B cell (primary cell): ENCODE data around the gene USP2. TPM values are rescaled to one million over a fixed set of nuclear protein-coding genes. Genes with fewer than 3 reads are reported as not detected.
A peak's percentile ranks its signal among the peaks of the same experiment; 100 is the strongest.

Source experiments
- ATAC-seq: fragments of 200-7000 bp; cut with Tn5 transposase; one replicate; pipeline ENCODE4 v1.10.0; 2021; ENCODE audit warnings: low read depth, mild to moderate bottlenecking, moderate number of reproducible peaks, moderate library complexity
- CTCF ChIA-PET: fragments of 350-600 bp; sonication (Branson Sonifier 250); formaldehyde crosslinking; loops from one replicate; lab custom pipeline; 2021; ENCODE audit warnings: antibody characterized with exemption, inconsistent platforms; lab: Charles Lee
- POLR2A ChIA-PET: fragments of 350-600 bp; sonication (Branson Sonifier 250); formaldehyde crosslinking; loops from one replicate; lab custom pipeline; 2021; ENCODE audit warnings: antibody characterized with exemption; lab: Charles Lee
- DNase-seq: peaks from one replicate; pipeline ENCODE4 v3.0.0; 2013
- H2AFZ ChIP-seq: 2 replicates; pipeline ENCODE4 v1.6.1; 2012; ENCODE audit warnings: mild to moderate bottlenecking, low read depth, low read length; ENCODE audit not compliant: insufficient read depth, poor library complexity, severe bottlenecking
- H3K27ac ChIP-seq, 2 donors: 1 replicate in 1 of 2; 2 replicates in 1 of 2; pipeline ENCODE4 v1.5.1; 2012 to 2013; ENCODE audit warnings: low read length in 2 of 2, mild to moderate bottlenecking in 2 of 2, moderate library complexity in 1 of 2
- H3K27me3 ChIP-seq, 4 experiments: fragments of 200-600 bp in 1 of 4; sonication (generic) in 1 of 4; replicated peaks in 1 of 4; 1 replicate in 2 of 4; 2 replicates in 2 of 4; pipeline versions ENCODE4 v1.6.1 to v1.7.0; 2013 to 2016; ENCODE audit warnings: low read length in 3 of 4, mild to moderate bottlenecking in 2 of 4, mixed read lengths in 1 of 4, moderate library complexity in 1 of 4; ENCODE audit not compliant: insufficient read depth in 4 of 4, control insufficient read depth in 3 of 4; ENCODE audit errors: control extremely low read depth in 1 of 4
- H3K36me3 ChIP-seq, 2 experiments: replicated peaks in 1 of 2; 1 replicate in 1 of 2; 2 replicates in 1 of 2; pipeline versions ENCODE4 v1.6.1 to v1.7.1; 2013; ENCODE audit warnings: low read length in 1 of 2; ENCODE audit not compliant: insufficient read depth in 2 of 2, control insufficient read depth in 1 of 2; ENCODE audit errors: control extremely low read depth in 1 of 2, extremely low read depth in 1 of 2
- H3K4me1 ChIP-seq, 2 donors: fragments of 200-600 bp in 1 of 2; sonication (generic) in 1 of 2; 1 replicate in 1 of 2; 2 replicates in 1 of 2; pipeline versions ENCODE4 v1.5.1 to v1.6.1; 2013 to 2017; ENCODE audit warnings: low read length in 2 of 2; ENCODE audit not compliant: control insufficient read depth in 2 of 2, insufficient read depth in 2 of 2
- H3K4me2 ChIP-seq: replicated peaks from 2 replicates; pipeline ENCODE3; 2012; ENCODE audit warnings: mild to moderate bottlenecking, low read depth, low read length; ENCODE audit not compliant: poor library complexity, severe bottlenecking
- H3K4me3 ChIP-seq, 5 experiments: fragments of 200-600 bp in 1 of 5; sonication (generic) in 1 of 5; 1 replicate in 3 of 5; 2 replicates in 2 of 5; pipeline versions ENCODE4 v1.5.1 to v1.7.0; 2011 to 2016; ENCODE audit warnings: low read length in 4 of 5, mild to moderate bottlenecking in 4 of 5, low read depth in 2 of 5, control low read depth in 1 of 5, moderate library complexity in 1 of 5; ENCODE audit not compliant: insufficient read depth in 1 of 5; ENCODE audit errors: control extremely low read depth in 1 of 5, extremely low read depth in 1 of 5
- H3K79me2 ChIP-seq: fragments of 200-600 bp; sonication (generic); one replicate; pipeline ENCODE4 v1.6.0; 2016; ENCODE audit warnings: low read length; ENCODE audit not compliant: control insufficient read depth, insufficient read depth
- H3K9ac ChIP-seq: fragments of 200-600 bp; sonication (generic); 2 replicates; pipeline ENCODE4 v1.6.1; 2017; ENCODE audit warnings: mild to moderate bottlenecking, low read length, moderate library complexity
- H3K9me3 ChIP-seq, 3 donors: one replicate each; pipeline versions ENCODE4 v1.6.1 to v1.7.1; 2013; ENCODE audit warnings: low read length in 2 of 3; ENCODE audit not compliant: control insufficient read depth in 2 of 3, insufficient read depth in 1 of 3; ENCODE audit errors: control extremely low read depth in 1 of 3
- H4K20me1 ChIP-seq: 2 replicates; pipeline ENCODE4 v1.6.0; 2012; ENCODE audit warnings: mild to moderate bottlenecking, low read length; ENCODE audit not compliant: insufficient read depth, control insufficient read depth, poor library complexity, severe bottlenecking
- H3K27ac Mint-ChIP-seq: one replicate; pipeline ENCODE4 v1.8.0; 2021; ENCODE audit warnings: mixed read lengths
- H3K27me3 Mint-ChIP-seq: one replicate; pipeline ENCODE4 v1.8.0; 2021; ENCODE audit warnings: mixed read lengths
- H3K4me1 Mint-ChIP-seq: one replicate; pipeline ENCODE4 v1.8.0; 2021; ENCODE audit warnings: mixed read lengths
- H3K4me3 Mint-ChIP-seq: one replicate; pipeline ENCODE4 v1.8.0; 2021; ENCODE audit warnings: mixed read lengths
- H3K9me3 Mint-ChIP-seq: one replicate; pipeline ENCODE4 v1.8.0; 2022; ENCODE audit warnings: mixed read lengths; ENCODE audit not compliant: insufficient read depth
- CTCF ChIP-seq: fragments of 200-600 bp; IDR thresholded peaks from one replicate; pipeline ENCODE4 v1.8.0; 2022; ENCODE audit warnings: antibody characterized with exemption, mild to moderate bottlenecking
- EZH2 ChIP-seq: IDR thresholded peaks from 2 replicates; pipeline ENCODE4 v1.6.1; 2012; ENCODE audit warnings: borderline replicate concordance, low read depth, mild to moderate bottlenecking, moderate library complexity, low read length; ENCODE audit not compliant: insufficient read depth, poor library complexity, severe bottlenecking
- WGBS: methylation state at CpG from one replicate; pipeline ENCODE4 v1.1.5; 2013; ENCODE audit warnings: missing lambda C conversion rate; ENCODE audit not compliant: insufficient coverage; 5-methylcytosine and 5-hydroxymethylcytosine counted together
- intact Hi-C: fragments of 100-400 bp; cut with micrococcal nuclease; formaldehyde crosslinking; loops from one replicate; pipeline ENCODE4 v1.10.0; 2022
- polyA plus RNA-seq: library from polyadenylated mRNA; depleted of rRNA; stranded (reverse); fragments of >200 nt; gene quantifications from 2 replicates; pipeline ENCODE4 v1.2.3, GENCODE V29; 2012
- total RNA-seq, 2 donors: library from RNA; stranded (reverse); fragments of 120-200 nt in 1 of 2; gene quantifications; 1 replicate in 1 of 2; 2 replicates in 1 of 2; pipeline versions ENCODE4 v1.2.3 to v1.2.4, GENCODE V29; 2013 to 2022

USP2 gene
- total and polyA plus RNA-seq, 2 donors (not counting 1 experiment from before 2014, with no cell fraction given) = 0.09 TPM; not detected in 1

- Histone ChIP-seq H3K27ac (no peak overlapping the region), H3K27me3 (peaks cover 0 to 6% (median 0%) of the 10 kb centered on the region in 4 experiments), H3K9ac (no peak overlapping the region), H3K79me2 (no peaks in the 10 kb centered on the region), H3K4me2 (no peak overlapping the region), H3K4me1 (no peaks in the 10 kb centered on the region), H2AFZ (no peak overlapping the region), H3K9me3 (no peaks in the 10 kb centered on the region), H3K36me3 (no peaks in the 10 kb centered on the region), H4K20me1 (no peaks in the 10 kb centered on the region), H3K4me3 (no peak overlapping the region)
- DNase-seq (peak; percentile 6), ATAC-seq (no peak)
- Mint-ChIP-seq H3K27me3 (peaks cover 8% of the 10 kb centered on the region), H3K4me3 (no peak overlapping the region), H3K27ac (no peak overlapping the region), H3K4me1 (no peaks in the 10 kb centered on the region), H3K9me3 (no peaks in the 10 kb centered on the region)
- POLR2A ChIA-PET = no interaction called here
- CTCF ChIA-PET = interaction anchor here (1.1 to 5.5 kb wide), 4 partner anchors 11 to 19 kb away, joined by 3 to 46 read pairs (median 4); no protein-coding TSS in a partner anchor
- intact Hi-C loops = no loop called here
- TF ChIP-seq CTCF (no peak), EZH2 (no peak)
- WGBS = 80% methylated on average over 14 of the region's 14 CpGs
Observed at GRCh38 chr11:119375337-119376196, 5.9 kb downstream of the USP2 start.
